MM.1S (cell line): Measurements from ENCODE around the gene RIF1.

Source experiments
- DNase-seq: peaks from one replicate; pipeline ENCODE4 v3.0.0-alpha.2; 2015
- H2AFZ ChIP-seq: fragments of 300-600 bp; sonication (generic); 2 replicates; pipeline ENCODE4 v1.6.0; 2016; ENCODE audit warnings: antibody characterized with exemption, low read length
- H3F3A ChIP-seq: fragments of 300-600 bp; sonication (generic); 2 replicates; pipeline ENCODE4 v1.6.1; 2016; ENCODE audit warnings: mild to moderate bottlenecking, antibody characterized with exemption, low read length, moderate library complexity, mixed read lengths; ENCODE audit not compliant: insufficient read depth
- H3K27ac ChIP-seq: fragments of 300-600 bp; sonication (generic); 2 replicates; pipeline ENCODE4 v1.5.1; 2016; ENCODE audit warnings: mild to moderate bottlenecking, low read length
- H3K27me3 ChIP-seq: fragments of 300-600 bp; sonication (generic); replicated peaks from 2 replicates; pipeline ENCODE4 v1.6.0; 2016; ENCODE audit warnings: low read length; ENCODE audit not compliant: insufficient read depth
- H3K36me3 ChIP-seq: fragments of 300-600 bp; sonication (generic); replicated peaks from 2 replicates; pipeline ENCODE4 v1.6.1; 2016; ENCODE audit warnings: mild to moderate bottlenecking, low read length, mixed read lengths; ENCODE audit not compliant: insufficient read depth
- H3K4me1 ChIP-seq: fragments of 300-600 bp; sonication (generic); 2 replicates; pipeline ENCODE4 v1.6.1; 2016; ENCODE audit warnings: low read length, mixed read lengths
- H3K4me2 ChIP-seq: fragments of 300-600 bp; sonication (generic); 2 replicates; pipeline ENCODE4 v1.6.0; 2016; ENCODE audit warnings: low read depth, low read length
- H3K4me3 ChIP-seq: fragments of 300-600 bp; sonication (generic); 2 replicates; pipeline ENCODE4 v1.5.1; 2016; ENCODE audit warnings: low read length, mixed read lengths
- H3K79me2 ChIP-seq: fragments of 300-600 bp; sonication (generic); 2 replicates; pipeline ENCODE4 v1.6.1; 2016; ENCODE audit warnings: mixed run types, low read length, mixed read lengths
- H3K9ac ChIP-seq: fragments of 300-600 bp; sonication (generic); 2 replicates; pipeline ENCODE4 v1.6.1; 2016; ENCODE audit warnings: low read length, mixed read lengths
- H3K9me2 ChIP-seq: fragments of 300-600 bp; sonication (generic); replicated peaks from 2 replicates; pipeline ENCODE4 v1.6.1; 2016; ENCODE audit warnings: mild to moderate bottlenecking, low read length, mixed read lengths; ENCODE audit not compliant: insufficient read depth
- H3K9me3 ChIP-seq: fragments of 300-600 bp; sonication (generic); replicated peaks from 2 replicates; pipeline ENCODE4 v1.6.1; 2016; ENCODE audit warnings: mild to moderate bottlenecking, low read length, mixed read lengths; ENCODE audit not compliant: insufficient read depth
- H4K20me1 ChIP-seq: fragments of 300-600 bp; sonication (generic); 2 replicates; pipeline ENCODE4 v1.6.1; 2016; ENCODE audit warnings: mild to moderate bottlenecking, low read length, moderate library complexity, mixed read lengths; ENCODE audit not compliant: insufficient read depth
- EZH2 ChIP-seq: fragments of 300-600 bp; sonication (generic); optimal IDR thresholded peaks from 2 replicates; pipeline ENCODE3; 2017; ENCODE audit warnings: low read depth, mild to moderate bottlenecking, antibody characterized with exemption, low read length, mixed read lengths
- EZH2phosphoT487 ChIP-seq: fragments of 300-600 bp; sonication (generic); IDR thresholded peaks from 2 replicates; pipeline ENCODE4 v1.6.1; 2018; ENCODE audit warnings: antibody characterized with exemption, low read length
- TF ChIP-seq, protein P1 (sequence below): fragments of 300-600 bp; sonication (generic); IDR thresholded peaks from 2 replicates; pipeline ENCODE4 v1.5.1; 2016; ENCODE audit warnings: antibody characterized with exemption, low read length, mixed read lengths

RIF1 gene

GRCh38 chr2:151459358-151459757 is 49.7 kb downstream of the RIF1 start:
- no peaks in the 10 kb centered on the region for H3K9me3 ChIP-seq
- H3K4me1 ChIP-seq, result no peaks in the 10 kb centered on the region
- H2AFZ ChIP-seq, result no peak overlapping the region
- no peaks in the 10 kb centered on the region for H3K79me2 ChIP-seq
- H4K20me1 ChIP-seq, result 0 out of 2 replicates have a peak, but pooled peaks cover 4% of the 10 kb centered on the region
- no peak overlapping the region for H3K27ac ChIP-seq
- H3K36me3 ChIP-seq, result peaks cover 20% of the 10 kb centered on the region
- H3K9ac ChIP-seq, result no peak overlapping the region
- TF ChIP-seq EZH2, result no peak
- TF ChIP-seq, protein P1, sequence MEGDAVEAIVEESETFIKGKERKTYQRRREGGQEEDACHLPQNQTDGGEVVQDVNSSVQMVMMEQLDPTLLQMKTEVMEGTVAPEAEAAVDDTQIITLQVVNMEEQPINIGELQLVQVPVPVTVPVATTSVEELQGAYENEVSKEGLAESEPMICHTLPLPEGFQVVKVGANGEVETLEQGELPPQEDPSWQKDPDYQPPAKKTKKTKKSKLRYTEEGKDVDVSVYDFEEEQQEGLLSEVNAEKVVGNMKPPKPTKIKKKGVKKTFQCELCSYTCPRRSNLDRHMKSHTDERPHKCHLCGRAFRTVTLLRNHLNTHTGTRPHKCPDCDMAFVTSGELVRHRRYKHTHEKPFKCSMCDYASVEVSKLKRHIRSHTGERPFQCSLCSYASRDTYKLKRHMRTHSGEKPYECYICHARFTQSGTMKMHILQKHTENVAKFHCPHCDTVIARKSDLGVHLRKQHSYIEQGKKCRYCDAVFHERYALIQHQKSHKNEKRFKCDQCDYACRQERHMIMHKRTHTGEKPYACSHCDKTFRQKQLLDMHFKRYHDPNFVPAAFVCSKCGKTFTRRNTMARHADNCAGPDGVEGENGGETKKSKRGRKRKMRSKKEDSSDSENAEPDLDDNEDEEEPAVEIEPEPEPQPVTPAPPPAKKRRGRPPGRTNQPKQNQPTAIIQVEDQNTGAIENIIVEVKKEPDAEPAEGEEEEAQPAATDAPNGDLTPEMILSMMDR, result no peak
- TF ChIP-seq EZH2phosphoT487, result no peak
- no peaks in the 10 kb centered on the region for H3F3A ChIP-seq
- H3K4me3 ChIP-seq, result no peak overlapping the region
- DNase-seq, result no peak
- H3K4me2 ChIP-seq, result no peak overlapping the region
- H3K9me2 ChIP-seq, result no peaks in the 10 kb centered on the region
- no peaks in the 10 kb centered on the region for H3K27me3 ChIP-seq

DNA sequence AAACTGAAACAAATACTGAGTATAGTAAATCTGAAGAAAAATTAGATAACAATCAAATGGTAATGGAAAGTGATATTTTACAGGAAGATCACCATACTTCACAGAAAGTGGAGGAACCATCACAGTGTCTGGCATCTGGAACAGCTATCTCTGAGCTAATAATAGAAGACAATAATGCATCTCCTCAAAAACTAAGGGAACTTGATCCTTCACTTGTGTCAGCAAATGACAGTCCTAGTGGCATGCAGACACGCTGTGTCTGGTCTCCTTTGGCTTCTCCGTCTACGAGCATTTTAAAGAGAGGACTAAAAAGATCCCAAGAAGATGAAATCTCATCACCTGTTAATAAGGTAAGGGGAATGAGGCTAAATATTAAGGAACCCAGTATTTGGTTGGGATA is 56.1 kb downstream of the RIF1 start:
- H3K4me2 ChIP-seq, result no peak overlapping the region
- no peaks in the 10 kb centered on the region for H3K9me3 ChIP-seq
- TF ChIP-seq EZH2 (no peak), EZH2phosphoT487 (no peak)
- TF ChIP-seq, protein P1, result no peak
- H3F3A ChIP-seq, result no peaks in the 10 kb centered on the region
- H3K79me2 ChIP-seq, result peaks cover 2% of the 10 kb centered on the region; the same call in 1 of the 2 replicates
- no peaks in the 10 kb centered on the region for H3K4me1 ChIP-seq
- no peak overlapping the region for H2AFZ ChIP-seq
- DNase-seq, result no peak
- H3K9me2 ChIP-seq, result no peaks in the 10 kb centered on the region
- no peak overlapping the region for H3K27ac ChIP-seq
- no peaks in the 10 kb centered on the region for H3K27me3 ChIP-seq
- H3K4me3 ChIP-seq, result no peak overlapping the region
- peaks cover 38% of the 10 kb centered on the region for H3K36me3 ChIP-seq
- H4K20me1 ChIP-seq, result no peaks in the 10 kb centered on the region
- no peak overlapping the region for H3K9ac ChIP-seq

DNA sequence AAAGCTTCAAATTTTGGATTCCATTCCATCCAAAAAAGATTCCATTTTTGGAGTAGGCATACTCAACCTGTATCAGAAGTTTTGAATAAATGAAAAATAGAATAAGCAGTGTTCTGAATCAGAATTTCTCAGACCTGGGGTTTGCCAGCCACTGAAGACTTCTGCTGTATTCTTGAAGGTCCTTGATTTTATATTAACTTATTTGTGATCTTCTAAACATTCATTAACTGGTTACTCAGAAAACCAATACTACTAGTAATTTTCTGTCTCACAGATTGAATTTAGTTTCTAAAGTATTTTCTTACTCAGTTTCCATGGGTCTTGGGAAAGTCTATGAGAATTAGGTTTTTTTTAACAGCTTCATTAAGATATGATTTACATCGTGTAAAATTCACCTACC is 60.9 kb downstream of the RIF1 start:
- no peak overlapping the region for H3K4me2 ChIP-seq
- no peak overlapping the region for H3K4me3 ChIP-seq
- TF ChIP-seq, protein P1, result no peak
- TF ChIP-seq EZH2, result no peak
- no peaks in the 10 kb centered on the region for H4K20me1 ChIP-seq
- no peak overlapping the region for H2AFZ ChIP-seq
- no peak for DNase-seq
- no peak overlapping the region for H3K27ac ChIP-seq
- H3K9ac ChIP-seq, result no peak overlapping the region
- H3K36me3 ChIP-seq, result peaks cover 44% of the 10 kb centered on the region; the same call in 1 of the 2 replicates
- H3K27me3 ChIP-seq, result no peaks in the 10 kb centered on the region
- peaks cover 5% of the 10 kb centered on the region; the same call in 1 of the 2 replicates for H3K79me2 ChIP-seq
- H3F3A ChIP-seq, result no peaks in the 10 kb centered on the region
- no peaks in the 10 kb centered on the region for H3K9me2 ChIP-seq
- no peaks in the 10 kb centered on the region for H3K9me3 ChIP-seq
- H3K4me1 ChIP-seq, result no peaks in the 10 kb centered on the region
